ENCODE measurements around the gene TCERG1. TPM values are rescaled to one million over a fixed set of nuclear protein-coding genes. Genes with fewer than 3 reads are reported as not detected.

Gene TCERG1
- total RNA-seq: 100 to 1,000 TPM in 1 of 4 donors, 10 to 100 TPM in 3; 59.1 to 164 (median 65.1) TPM

- Histone ChIP-seq H3K4me1 (peaks cover 23% of the 10 kb centered on the region), H3K4me3 (peak within 1 kb of the TSS; percentile 77), H3K9me3 (no peaks in the 10 kb centered on the region), H3K27ac (peak within 1 kb of the TSS; percentile 90), H3K36me3 (no peaks in the 10 kb centered on the region), H3K27me3 (no peaks in the 10 kb centered on the region)
- WGBS: under 1% methylated on average over 36 of the region's 68 CpGs
- TF ChIP-seq EP300 (IDR thresholded peaks at IDR 0.05): no peak
- peak; percentile 75 to 90 for TF ChIP-seq CTCF (IDR thresholded peaks at IDR 0.05)
- no peak for TF ChIP-seq POLR2A (IDR thresholded peaks at IDR 0.05)
- TF ChIP-seq POLR2AphosphoS5 (IDR thresholded peaks at IDR 0.05): peak in 2 of 3 donors; percentile 26 to 36
- peak; percentile 99 for DNase-seq (ENCODE audit: low spot score in 2 of 2)
Observed at GRCh38 chr5:146446861-146447733, at the start of gene TCERG1. Gene TCERG1, plus strand, starts transcription at chr5:146447333. Its CDS starts 17 bp downstream, at chr5:146447350.

- H3K36me3 ChIP-seq: no peaks in the 10 kb centered on the region
- WGBS: 78% methylated on average over 4 of the region's 4 CpGs
- TF ChIP-seq POLR2A (IDR thresholded peaks at IDR 0.05): no peak
- no peak for TF ChIP-seq CTCF (IDR thresholded peaks at IDR 0.05)
- TF ChIP-seq POLR2AphosphoS5 (IDR thresholded peaks at IDR 0.05): no peak
- TF ChIP-seq EP300 (IDR thresholded peaks at IDR 0.05): no peak
- H3K27ac ChIP-seq: no peak overlapping the region
- H3K9me3 ChIP-seq: no peaks in the 10 kb centered on the region
- DNase-seq (ENCODE audit: low spot score in 2 of 2): no peak
- H3K4me3 ChIP-seq: no peak overlapping the region
- H3K4me1 ChIP-seq: no peaks in the 10 kb centered on the region
- peaks cover 22% of the 10 kb centered on the region for H3K27me3 ChIP-seq
Observed at GRCh38 chr5:146398826-146399225, 48.3 kb upstream of the TCERG1 start.

GRCh38 chr5:146399481-146399880 is 47.7 kb upstream of the TCERG1 start:
- Histone ChIP-seq H3K27me3 (peaks cover 22% of the 10 kb centered on the region), H3K36me3 (no peaks in the 10 kb centered on the region), H3K4me1 (no peaks in the 10 kb centered on the region), H3K27ac (no peak overlapping the region), H3K9me3 (no peaks in the 10 kb centered on the region), H3K4me3 (no peak overlapping the region)
- DNase-seq (ENCODE audit: low spot score in 2 of 2): no peak
- 59% methylated on average over 1 of the region's 1 CpG for WGBS
- TF ChIP-seq EP300 (IDR thresholded peaks at IDR 0.05) (no peak), CTCF (IDR thresholded peaks at IDR 0.05) (no peak), POLR2A (IDR thresholded peaks at IDR 0.05) (no peak), POLR2AphosphoS5 (IDR thresholded peaks at IDR 0.05) (no peak)

GRCh38 chr5:146400201-146400600 is 46.9 kb upstream of the TCERG1 start:
- peaks cover 22% of the 10 kb centered on the region for H3K27me3 ChIP-seq
- WGBS: 55% methylated on average over 2 of the region's 2 CpGs
- H3K36me3 ChIP-seq: no peaks in the 10 kb centered on the region
- no peak for TF ChIP-seq POLR2AphosphoS5 (IDR thresholded peaks at IDR 0.05)
- no peak for TF ChIP-seq POLR2A (IDR thresholded peaks at IDR 0.05)
- no peak for TF ChIP-seq CTCF (IDR thresholded peaks at IDR 0.05)
- TF ChIP-seq EP300 (IDR thresholded peaks at IDR 0.05): no peak
- H3K27ac ChIP-seq: no peak overlapping the region
- H3K9me3 ChIP-seq: no peaks in the 10 kb centered on the region
- H3K4me3 ChIP-seq: no peak overlapping the region
- no peaks in the 10 kb centered on the region for H3K4me1 ChIP-seq
- DNase-seq (ENCODE audit: low spot score in 2 of 2): no peak

GRCh38 chr5:146401021-146401420 is 46.1 kb upstream of the TCERG1 start:
- no peak for TF ChIP-seq CTCF (IDR thresholded peaks at IDR 0.05)
- TF ChIP-seq POLR2A (IDR thresholded peaks at IDR 0.05): no peak
- TF ChIP-seq EP300 (IDR thresholded peaks at IDR 0.05): no peak
- no peak for TF ChIP-seq POLR2AphosphoS5 (IDR thresholded peaks at IDR 0.05)
- Histone ChIP-seq H3K36me3 (no peaks in the 10 kb centered on the region), H3K4me3 (no peak overlapping the region), H3K4me1 (no peaks in the 10 kb centered on the region), H3K27me3 (peaks cover 22% of the 10 kb centered on the region), H3K27ac (no peak overlapping the region), H3K9me3 (no peaks in the 10 kb centered on the region)
- no peak for DNase-seq (ENCODE audit: low spot score in 2 of 2)
- 75% methylated on average over 9 of the region's 9 CpGs for WGBS
